ENCODE measurements around the gene ZNF622.
"Not testable (repeated sequence)": the region's sequence is repeated elsewhere in the genome, so short reads cannot be mapped to it uniquely, and the experiment has no call there.

ZNF622 gene

DNA sequence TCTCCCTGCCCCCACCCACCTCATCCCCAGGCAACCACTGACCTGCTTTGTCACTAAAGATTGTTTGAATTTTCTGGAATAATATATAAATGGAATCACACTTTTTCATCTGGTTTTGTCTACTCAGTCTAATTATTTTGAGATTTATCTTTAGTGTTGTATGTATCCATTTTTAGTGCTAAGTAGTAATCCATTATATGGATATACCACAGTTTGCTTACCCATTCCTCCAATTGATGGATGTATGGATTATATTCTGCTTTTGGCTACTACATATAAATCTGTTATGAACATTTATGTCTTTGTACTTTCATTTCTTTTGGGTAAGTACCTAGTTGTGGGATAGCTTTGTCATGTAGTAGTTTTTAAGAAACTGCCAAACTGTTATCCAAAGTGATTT, 14.5 kb upstream of the ZNF622 start:
- no peak for DNase-seq

DNA sequence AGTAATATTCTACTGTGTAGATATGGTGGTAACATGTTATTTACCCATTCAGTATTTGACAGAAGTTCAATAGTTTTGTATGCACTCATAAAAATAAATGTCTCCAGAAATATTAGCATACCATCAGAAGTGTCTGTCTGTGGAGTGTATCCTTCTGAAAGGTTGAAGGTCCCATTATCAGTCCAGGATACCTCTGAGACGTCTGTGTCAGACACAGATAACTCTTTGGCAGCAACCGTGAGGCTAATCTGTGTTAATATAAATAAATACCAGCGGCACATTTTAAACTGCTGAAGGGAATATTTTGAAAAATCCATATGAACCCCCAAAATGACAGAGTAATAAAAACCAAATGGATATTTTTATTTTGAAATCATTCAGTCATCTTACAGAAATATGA, 11.9 kb upstream of the ZNF622 start:
- no peak for DNase-seq

DNA sequence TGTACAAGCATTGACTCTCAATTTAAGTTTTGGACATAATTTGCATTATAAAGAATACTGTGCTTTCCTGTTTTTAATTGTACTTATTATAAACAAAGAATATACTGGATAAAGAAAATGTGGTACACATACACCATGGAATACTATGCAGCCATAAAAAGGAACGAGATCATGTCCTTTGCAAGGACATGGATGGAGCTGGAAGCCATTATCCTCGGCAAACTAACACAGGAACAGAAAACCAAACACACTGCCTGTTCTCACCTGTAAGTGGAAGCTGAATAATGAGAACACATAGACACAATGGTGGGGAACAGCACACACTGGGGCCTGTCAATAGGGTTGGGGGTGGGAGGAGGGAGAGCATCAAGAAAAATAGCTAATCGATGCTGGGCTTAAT, 10.8 kb upstream of the ZNF622 start:
- DNase-seq = not testable (repeated sequence)

DNA sequence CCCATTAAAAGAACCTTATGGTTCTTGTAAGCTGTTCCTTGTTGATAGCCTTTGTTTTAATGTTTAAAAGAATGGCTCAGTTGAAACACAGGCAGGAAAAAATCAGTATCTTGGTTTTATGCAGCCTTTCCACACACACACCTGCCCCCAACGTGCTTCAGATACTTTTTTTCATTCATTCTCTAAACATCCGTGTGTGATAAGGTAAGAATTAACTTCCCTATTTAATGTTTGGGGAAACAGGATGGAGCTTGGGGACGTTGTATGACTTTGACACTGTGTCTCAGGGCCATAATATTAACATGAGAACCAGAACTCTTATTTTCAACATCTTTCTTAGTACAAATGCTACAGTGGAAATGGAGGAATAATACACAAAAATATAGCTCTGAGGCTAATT, 5.8 kb upstream of the ZNF622 start:
- DNase-seq = no peak

DNA sequence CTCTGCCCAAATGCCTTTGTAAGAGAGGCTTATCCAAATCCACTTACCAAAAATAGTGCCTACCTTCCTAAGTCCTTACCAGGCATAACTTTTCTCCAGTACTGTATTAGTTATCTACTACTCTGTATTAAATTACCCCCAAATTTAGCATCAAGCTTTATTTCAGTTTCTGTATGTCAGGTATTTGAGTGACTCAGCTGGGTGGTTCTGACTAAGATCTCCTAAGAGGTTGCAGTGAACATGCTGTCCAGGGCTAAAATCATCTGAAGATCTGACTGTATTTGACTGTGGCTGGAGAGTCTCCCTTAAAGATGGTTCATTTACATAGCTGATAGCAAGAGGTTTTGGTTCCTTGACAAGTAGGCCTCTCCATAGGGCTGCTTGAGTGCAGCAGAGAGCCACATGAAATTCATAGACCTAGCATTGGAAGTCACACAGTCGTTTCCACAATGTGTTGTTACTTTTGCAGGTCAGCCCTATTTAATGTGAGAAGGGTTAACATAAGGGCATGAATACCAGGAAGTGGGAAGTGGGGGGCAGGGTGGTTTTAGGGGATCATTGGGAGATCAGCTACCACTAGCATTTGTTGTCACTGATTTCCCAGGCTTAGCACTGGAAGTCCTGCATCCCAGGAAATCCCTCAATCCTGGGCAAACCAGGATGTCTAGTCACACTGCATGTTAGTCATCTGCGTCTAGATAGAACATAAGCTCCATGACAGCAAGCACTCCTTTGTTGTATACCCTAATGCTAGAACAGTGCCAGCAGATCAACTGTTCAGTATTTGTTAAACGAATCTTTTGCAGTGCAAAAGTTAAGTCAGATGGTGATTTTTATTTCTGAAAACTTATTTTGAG, 2.0 kb upstream of the ZNF622 start:
- no peak for DNase-seq

DNA sequence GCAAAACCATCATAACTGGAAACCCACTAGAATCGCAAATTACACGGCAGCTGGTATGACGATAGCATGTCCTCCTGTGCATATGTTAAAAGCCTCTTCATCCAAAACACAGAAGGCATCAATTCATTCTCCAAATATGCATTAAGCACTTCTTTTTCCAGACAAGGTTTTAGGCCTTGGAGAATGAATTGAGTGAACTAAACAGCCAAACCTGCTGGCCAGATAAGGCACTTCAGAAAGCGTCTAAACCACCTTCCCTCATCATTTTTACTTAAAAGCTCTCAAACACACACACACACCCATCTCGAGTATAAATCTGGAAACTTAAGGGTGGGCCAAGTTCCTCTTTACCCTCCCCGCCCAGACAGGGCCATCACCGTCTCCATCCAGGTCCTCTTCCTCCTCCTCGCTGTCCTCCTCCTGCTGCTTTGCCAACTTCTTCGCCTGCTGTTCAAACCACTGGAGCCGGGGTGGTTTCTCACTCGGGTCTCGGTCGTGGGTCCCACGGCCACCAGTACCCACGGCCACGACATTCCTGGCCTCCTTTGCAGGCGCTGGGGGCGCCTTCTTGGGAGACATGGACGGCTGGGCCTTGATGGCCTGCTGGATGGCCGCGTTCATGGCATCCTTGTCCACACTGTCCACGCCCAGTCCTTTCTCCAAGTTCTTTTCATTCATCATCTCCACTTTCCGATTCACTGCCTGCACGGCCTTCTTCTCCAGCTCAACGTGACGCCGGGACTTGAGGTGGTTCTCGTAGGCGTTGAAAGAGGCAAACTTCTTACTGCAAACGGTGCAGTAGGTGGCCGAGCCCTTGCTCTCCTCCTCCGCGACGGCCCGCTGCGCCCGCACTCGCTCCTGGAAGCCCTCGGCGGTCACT, 696 bp downstream of the ZNF622 start:
- DNase-seq = no peak

DNA sequence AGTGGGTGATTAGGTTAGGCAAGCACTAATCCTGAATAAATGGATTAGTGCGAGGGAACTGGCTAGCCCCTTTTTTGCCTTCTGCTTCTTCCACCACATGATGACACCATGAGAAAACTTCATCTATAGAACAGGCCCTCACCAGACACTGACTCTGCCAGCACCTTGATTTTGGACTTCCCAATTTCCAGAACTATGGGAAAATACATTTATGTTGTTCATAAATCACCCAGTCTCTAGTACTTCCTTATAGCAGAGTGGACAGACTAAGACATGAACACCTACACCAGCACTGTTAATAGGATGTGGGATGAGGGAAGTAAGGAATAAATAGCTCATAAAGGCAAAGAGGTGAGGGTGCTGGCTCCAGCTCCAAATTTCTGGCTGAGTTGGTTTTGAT, 1.4 kb downstream of the ZNF622 start:
- DNase-seq = no peak

DNA sequence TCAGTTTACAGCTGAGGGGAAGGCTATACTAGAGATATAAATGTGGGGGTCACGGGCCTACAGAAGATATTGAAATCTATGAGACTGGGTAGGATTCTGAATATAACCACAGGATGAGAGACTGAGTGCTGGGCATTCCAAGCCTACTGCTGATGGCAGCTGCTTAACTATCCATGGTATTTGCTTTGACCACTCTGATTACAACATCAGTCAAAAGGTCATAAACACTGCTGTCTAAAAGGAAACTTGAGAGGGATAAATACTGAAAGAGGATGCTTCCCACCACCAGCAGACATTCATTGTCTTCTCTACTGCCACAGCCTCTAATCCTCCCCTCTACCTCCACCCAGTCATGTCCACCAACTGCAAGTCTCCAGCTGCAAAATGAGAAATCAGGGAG, 3.8 kb downstream of the ZNF622 start:
- no peak for DNase-seq

DNA sequence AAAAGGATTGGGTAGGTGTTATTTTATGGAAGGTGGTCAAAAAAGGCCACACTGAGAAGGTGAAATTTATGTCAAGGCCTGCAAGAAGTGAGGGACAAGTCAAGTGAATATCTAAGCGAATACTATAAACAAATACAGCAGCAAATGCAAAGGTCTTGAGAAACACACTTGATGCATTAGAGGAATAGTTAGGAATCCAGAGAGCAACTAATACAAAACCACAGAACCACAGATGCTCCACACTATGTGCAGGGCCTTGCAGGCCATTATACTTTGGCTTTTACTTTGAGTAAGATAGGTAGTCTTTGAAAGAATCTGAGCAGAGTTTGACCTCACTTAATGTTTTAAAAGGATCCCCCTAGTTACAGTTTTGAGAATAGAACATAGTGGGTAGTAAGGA, 4.6 kb downstream of the ZNF622 start:
- no peak for DNase-seq

DNA sequence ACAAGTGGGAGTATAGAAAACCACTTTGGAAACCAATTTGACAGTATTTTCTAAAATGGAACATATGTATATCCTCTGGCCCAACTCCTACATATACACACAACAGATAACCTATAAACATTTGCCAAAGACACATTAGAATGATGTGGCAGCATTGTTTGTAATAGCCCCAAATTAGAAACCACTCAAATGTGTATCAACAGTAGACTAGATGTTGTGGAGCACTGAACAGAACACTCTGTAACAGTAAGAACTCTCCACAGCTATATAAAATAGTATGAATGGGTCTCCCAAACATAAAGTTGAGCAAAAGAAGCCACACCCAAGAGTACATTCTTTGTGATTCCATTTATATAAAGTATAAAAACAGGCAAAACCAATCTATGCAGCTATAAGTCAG, 6.1 kb downstream of the ZNF622 start:
- DNase-seq = no peak

DNA sequence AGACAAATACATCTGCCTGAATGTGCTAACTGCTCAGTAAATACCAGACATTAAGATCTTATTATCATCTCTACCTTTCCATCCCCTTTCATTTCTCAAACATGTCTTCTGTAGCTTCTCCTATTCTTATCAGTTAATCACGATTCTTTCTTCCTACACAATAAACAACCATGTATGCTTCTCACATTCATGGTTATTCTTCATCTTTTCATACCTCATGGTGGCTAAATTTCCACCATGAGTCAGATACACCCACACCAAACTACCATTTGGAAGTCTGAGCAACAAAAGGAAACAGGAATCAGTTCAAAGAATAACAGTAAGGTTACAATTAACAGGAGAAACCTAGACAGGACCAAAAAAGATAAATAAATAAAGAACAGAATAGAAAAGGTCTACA, 7.7 kb downstream of the ZNF622 start:
- DNase-seq = no peak

DNA sequence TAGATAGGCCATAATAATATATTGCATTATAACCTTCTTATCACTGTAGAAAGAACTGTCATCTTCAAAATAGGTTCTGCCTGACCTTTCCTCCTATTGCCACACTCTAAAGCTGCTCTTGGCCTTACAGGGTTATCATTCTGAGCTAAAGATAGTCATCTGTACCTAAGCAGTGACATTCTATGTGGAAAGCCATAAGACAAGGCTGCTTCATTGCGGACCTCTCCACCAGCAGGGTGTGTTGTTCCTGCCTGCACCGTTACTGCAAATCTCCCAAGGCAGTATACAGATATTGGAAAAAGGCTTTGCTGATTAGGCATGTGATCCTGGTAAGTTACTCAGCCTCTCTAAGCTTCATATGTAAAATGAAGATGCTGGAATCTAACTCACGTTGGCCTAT, 8.1 kb downstream of the ZNF622 start:
- no peak for DNase-seq

DNA sequence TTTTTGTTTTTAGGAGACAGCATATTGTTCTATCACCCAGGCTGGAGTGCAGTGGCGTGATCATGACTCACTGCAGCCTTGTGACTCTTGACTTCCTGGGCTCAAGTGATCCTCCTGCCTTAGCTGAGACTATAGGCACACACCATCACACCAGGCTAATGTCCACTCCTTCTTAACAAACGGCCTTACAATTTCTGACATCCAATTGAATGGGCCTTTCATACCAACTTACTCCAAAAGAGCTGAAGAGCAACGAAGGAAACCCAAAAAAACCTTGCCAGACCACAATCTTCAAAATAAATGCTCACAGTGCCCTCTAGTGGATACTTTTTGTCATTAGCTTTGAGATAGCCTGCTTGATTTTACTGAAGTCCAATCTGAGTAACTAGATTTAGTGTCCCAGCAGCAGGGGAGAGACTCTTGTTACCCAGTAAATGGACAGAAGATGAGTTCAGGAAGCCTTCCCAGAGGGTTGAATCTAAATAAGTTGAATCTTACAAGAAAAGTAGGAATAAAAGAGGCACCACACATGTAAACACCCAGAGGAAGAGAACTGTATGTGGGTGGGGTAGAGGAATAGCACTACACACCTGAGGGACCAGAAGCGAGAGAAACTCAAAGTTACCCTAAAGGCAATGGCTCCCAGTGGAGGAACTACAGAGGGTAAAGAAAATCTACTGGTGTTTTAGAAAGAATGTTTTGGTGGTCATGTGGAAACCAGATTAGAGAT, 9.3 kb downstream of the ZNF622 start:
- peak; percentile 59 for DNase-seq

DNA sequence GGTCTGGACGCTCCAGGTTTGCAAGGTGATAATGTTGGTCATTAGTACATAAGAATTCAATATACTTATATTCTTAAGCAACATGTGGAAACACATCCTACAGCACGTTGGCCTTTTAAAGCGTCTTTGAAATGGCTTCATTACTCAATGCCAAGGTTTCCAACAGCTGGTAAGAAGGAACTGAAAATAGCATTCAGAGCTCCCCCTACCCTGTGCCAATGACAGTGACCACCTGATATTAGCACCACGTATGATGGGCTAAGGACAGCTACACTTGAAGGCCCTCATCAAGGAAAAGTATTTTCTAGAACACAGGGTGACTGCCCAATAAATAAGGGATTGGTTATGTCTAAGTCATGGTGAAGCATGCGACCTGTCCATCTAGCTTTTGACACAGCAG, 9.9 kb downstream of the ZNF622 start:
- no peak for DNase-seq

DNA sequence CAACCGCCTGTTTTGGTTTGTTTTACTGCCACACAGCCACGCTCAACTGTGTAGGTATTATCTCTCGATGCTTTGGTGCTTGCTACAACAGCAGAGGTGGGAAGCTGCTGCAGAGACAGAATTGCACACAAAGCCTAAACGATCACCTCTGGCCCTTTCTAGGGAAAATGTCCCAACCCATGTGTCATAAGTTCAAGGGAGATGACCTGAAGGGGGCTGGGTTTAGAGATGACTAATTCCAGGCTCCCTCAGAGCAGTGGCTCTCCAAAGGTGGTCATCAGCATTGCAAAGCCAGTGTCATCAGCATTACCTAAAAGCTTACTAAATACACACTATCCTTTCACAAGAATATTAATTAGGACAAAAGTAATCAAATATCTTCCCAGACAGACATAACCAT, 10.9 kb downstream of the ZNF622 start:
- DNase-seq = no peak

DNA sequence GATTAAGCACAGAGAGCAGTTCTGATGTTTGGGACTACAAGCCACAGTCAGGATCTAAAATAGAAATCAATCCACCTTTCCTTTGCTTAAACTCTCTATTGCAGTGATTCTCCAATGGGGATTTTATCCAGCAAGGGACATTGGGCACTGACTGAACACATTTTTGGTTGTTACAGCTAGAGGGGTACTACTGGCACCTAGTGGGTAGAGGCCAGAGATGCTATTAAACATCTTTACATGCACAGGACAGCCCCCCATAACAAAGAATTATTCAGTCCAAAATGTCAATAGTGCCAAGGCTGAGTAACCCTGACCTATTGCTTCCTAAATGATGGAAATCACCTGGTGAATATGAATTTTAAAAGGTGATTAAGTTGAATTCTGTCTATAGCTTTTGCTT, 12.0 kb downstream of the ZNF622 start:
- peak; percentile 27 for DNase-seq

DNA sequence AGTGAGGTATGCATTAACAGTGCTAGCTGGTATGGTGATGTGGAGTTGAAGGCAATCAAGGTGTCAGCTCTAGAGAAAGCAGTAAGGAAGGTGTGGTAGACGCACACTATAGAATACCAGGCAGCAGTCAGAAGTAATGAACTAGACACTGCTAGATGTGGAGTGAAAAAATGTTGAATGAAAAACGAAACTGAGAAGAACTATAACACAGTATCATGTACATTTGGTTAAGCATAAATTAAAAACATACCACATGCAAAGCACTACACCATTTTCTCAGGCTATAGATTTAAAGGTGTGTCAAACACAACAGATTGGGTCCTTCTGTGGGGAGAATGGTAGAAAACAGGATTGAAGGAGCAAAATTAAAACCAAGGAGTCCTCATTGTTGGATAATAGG, 15.4 kb downstream of the ZNF622 start:
- DNase-seq = no peak

DNA sequence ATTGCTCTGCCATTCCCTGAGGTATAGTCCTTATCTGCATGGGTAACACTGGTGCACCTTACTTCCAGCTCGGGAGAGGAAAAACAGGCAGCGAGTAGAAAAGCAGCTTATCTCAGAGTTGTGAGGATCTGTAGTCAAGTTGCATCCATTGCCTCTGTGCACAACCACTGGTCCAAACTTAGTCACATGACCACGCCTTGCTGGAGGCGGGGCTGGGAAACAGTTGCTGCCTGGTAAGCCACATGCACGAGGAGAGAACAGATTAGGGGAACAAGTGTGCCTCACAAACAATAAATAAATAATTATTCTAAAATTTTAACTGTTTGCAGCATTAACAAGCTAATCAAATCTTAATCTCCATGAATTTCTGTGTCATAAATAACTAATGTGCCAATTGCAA, 18.6 kb downstream of the ZNF622 start:
- DNase-seq = no peak

DNA sequence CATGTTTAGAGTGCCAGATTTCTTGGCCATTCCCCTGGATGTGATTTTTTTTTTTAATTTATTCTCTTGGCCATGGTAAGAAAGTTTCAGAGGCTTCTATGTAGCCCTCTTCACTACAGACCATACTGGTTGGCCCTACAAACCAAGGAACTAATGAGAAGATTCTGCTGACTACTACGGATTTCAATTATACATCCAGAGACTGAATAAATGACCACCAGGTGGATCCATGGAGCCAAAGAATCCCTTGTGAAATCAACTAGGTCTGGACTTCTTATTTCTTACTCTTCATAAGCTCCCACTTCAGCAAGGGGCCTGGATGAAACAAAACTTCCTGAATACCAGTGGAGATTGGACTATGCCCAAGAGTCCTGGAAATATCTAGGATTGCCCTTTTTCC, 27.6 kb downstream of the ZNF622 start:
- DNase-seq = no peak

DNA sequence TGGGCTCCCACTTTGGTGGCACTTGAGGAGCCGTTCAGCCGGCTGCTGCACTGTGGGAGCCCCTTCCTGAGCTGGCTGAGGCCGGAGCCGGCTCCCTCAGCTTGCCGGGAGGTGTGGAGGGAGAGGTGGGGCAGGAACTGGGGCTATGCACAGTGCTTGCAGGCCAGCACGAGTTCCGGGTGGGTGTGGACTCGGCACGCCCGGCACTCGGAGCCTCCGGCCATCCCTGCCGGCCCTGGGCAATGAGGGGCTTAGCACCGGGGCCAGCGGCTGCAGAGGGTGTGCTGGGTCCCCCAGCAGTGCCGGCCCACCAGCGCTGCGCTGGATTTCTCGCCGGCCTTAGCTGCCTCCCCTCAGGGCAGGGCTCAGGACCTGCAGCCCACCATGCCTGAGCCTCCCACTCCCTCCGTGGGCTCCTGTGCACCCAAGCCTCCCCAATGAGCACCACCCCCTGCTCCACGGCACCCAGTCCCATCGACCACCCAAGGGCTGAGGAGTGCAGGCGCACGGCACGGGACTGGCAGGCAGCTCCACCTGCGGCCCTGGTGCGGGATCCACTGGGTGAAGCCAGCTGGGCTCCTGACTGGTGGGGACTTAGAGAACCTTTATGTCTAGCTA, 29.4 kb downstream of the ZNF622 start:
- DNase-seq = not testable (repeated sequence)

DNA sequence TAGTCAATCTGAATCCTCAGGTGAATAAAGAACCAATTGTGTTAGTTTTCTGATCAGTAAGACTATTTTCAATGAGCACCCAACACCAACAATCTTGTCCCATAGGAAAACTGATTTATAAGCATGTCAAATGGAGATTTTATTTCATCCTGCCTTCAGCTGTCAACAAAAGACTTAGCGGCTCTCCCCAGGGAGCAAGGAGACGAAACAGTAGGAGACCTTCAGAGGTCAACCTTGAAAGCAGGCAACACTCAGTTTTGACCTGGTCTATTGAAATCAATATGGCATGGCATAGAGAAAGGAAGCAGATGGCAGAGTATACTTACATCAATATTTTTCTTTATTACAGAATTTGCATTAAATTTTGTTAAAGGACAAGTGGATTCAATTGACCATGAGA, 34.1 kb downstream of the ZNF622 start:
- peak; percentile 56 for DNase-seq

DNA sequence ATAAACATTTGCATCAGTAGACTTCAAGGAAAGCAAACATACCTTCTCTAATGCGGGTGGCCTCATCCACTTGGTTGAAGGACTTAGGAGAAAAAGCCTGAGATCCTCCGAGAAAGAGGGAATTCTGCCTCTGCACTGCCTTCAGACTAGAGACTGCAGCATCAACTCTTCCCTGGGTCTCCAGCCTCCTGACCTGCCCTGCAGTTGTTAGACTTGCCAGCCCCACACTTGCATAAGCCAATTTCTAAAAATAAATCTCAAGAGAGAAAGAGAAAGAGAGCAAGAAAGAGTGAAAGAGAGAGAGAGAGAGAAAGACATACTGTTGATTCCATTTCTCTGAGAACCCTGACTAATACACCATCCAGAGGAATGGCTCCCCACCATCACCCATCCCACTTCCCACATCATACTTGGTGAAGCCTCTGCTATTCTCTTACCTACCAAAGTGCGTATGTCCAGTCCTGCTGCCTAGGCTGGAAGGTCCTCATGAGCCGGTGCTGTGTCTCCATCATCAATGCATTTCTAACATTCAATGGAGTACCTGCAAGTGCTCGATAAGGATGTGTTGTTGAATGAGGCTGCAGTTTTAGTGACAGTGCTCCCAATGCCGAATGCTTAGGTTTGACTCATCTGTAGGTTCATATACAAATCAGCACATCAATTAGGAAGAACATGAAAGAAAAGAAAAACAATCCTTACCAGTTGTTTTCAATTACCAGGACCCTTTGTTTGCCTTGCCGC, 35.1 kb downstream of the ZNF622 start:
- DNase-seq = no peak
